ENCODE data around the gene ADGRA1. TPM values are rescaled to one million over a fixed set of nuclear protein-coding genes. Genes with fewer than 3 reads are reported as not detected.

ADGRA1 gene
- total and polyA plus RNA-seq, 2 of the 8 experiments (the other 6 are each of a cell fraction or from before 2014, with no cell fraction given): 0.17 to 0.21 TPM

DNA sequence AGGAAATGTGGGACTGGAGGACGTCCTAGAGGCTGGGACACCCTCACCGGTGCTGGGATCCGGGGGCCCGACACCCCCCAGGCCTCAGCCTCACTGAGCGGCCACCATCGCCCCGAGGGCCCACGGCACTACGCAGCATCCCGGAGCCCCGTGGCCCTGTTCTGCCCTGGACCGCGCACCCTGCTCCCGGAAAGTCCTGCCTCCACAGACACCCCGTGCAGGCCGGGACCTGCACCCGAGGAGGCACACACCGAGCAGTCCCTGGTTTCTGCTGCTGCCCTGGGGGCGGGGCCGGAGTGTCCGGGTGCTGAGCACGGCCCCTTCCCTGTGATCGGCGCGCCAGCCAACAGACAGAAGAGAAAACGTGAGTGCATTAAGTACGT, 54.2 kb downstream of the ADGRA1 start (continued):
- TF ChIP-seq RAD21 (IDR thresholded peaks at IDR 0.05 in 1 of 2, conservative IDR thresholded peaks at IDR 0.05 in 1 of 2; ENCODE audit: low read depth in 2 of 2, low read length in 2 of 2) (no peak), SP2 (IDR thresholded peaks at IDR 0.05; ENCODE audit: low read length) (no peak), ZNF274 (IDR thresholded peaks at IDR 0.05; ENCODE audit: borderline replicate concordance, extremely low read depth, low read length) (no peak), SRF (IDR thresholded peaks at IDR 0.05; ENCODE audit: low read depth, low read length) (no peak), SIRT6 (IDR thresholded peaks at IDR 0.05; ENCODE audit: low read length) (no peak), SIN3A (conservative IDR thresholded peaks at IDR 0.05 in 1 of 2, IDR thresholded peaks at IDR 0.05 in 1 of 2; ENCODE audit: low read depth in 1 of 2, low read length in 2 of 2) (no peak), JUND (IDR thresholded peaks at IDR 0.05; ENCODE audit: low read length) (no peak)
